HG02763 (cell line): Measurements from ENCODE around the gene JAG2.

Source experiments
- ATAC-seq: cut with Tn5 transposase; IDR thresholded peaks from one replicate; pipeline ENCODE4 v1.9.1; 2021; ENCODE audit warnings: mild to moderate bottlenecking, moderate library complexity; ENCODE audit not compliant: unreplicated experiment

The JAG2 gene

GRCh38 chr14:105166571-105167302 is 1.8 kb downstream of the JAG2 start:
- no peak for ATAC-seq

DNA sequence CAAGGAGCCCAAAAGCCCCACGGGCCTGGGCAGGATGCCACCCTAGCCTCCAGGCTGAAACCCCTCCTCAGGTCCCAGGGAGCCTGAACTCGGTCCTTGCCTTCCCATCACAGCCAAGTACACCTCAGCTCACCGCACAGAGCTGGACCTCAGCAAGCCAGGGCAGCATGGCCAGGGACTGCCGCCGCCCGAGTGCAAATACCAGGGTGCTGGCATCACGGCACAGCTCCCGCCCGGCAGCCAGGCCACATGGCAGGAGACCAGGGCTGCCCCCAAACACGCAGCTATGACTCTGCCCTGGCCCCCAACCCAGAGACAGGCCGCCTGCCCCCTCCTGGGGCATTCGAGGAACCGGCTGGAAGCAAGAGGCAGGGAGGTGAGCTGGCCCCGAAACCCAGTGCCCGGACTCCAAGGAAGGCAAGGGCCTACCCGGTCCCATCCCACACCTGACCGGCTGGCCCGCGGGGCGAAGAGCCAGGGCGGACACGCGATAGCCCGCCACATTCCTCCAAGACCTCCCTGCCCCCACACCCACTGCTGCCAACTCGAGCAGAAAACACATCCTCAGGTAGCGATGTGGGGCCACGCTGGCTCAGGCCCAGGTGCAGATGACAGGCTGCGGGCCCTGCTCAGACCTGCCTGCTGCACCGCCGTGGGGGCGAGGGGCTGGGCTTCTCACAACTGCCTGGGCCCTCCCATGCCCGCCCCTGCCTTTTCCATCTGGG is 2.7 kb downstream of the JAG2 start:
- ATAC-seq = no peak

- no peak for ATAC-seq
Measured at GRCh38 chr14:105165134-105165704, 3.4 kb downstream of the JAG2 start.

DNA sequence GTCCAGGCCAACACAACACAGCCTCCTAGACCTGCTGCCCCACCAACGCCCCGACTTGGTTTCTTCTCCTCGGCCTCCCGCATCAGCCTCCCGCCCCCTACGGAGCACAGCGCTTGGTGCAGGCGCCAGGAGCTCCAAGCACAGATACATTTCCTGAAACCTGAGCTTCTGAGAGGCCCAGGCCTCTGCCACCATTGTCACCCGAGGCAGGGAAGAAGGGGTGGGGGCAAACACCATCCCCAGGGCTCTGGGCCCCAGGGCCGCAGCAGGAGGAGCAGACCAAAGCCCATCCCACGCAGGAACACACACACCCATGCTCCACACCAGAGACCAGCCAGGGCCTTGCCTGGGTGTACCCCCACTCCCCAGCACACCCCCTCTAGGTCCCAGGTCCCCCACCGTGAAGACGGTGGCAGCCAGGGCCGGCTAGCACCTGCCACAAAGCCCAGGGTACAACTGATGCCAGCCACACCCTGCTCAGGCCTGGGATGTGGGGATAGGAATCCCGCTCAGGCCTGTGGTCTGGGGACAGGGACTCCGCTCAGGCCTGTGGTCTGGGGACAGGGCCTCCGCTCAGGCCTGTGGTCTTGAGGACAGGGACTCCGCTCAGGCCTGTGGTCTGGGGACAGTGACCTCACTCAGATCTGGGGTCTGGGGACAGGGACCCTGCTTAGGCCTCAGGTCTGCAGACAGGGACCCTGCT is 5.4 kb downstream of the JAG2 start:
- ATAC-seq = no peak

DNA sequence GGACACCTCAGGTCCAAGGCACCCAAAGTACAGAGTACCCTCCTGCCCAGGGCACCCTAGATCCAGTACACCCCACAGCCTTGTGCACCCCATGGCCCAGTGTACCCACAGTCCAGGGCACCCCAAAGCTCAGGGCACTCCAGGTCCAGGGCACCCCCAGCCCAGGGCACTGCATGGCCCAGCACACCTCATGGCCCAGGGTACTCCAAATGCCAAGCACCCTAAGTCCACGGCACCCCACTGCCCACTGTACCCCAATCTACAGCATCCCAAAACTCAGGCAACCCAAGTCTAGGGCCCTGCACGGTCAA is 6.0 kb downstream of the JAG2 start:
- ATAC-seq = no peak

DNA sequence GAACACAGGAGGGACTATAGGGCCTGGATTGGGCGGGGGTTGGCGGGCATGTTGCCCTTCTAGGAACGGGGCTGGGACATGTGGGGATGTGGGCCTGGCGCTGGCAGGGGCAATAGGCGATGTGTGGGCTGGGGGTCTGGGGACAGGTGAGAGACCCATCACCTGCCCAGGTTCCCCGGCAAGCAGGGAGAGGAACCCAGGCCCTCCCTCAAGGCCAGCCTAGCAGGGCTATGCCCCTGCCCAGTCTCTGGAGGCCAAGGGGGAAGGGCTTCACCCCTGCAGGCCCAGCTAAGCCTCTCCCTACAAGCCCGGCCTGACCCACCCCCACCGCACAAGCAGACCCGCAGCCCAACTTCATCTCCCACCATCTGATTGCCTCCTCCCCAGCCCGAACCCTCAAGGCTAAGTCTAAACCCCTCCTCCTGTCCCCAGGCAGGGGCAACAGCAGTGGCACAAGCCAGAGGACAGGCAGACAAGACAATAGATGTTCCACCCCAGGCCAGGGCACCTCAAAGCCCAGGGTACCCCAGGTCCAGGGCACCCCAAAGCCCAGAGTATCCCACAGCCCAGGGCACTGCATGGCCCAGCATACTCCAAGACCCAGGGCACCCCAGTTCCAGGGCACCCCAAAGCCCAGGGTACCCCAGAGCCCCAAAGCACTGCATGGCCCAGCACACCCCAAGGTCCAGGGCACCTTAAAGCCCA is 6.5 kb downstream of the JAG2 start:
- no peak for ATAC-seq

DNA sequence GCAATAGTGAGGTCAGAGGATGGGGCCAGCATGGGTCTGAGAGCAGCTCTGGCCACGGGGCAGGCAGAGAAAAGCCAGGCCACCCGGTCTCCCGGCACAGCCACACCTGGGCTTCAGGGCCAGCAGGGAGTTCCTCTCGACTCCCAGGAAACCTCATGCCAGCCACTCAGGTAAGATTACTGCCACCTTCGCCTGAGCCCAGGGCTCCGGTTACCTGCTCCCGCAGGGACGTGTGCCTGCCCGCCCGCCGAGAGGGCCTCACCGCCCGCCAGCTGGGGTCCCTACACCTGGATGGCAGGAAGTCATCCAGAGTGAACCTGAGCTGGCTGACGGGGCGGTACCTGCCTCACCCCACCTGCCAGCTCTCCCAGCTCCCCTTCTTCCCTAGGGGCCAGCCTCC is 7.3 kb downstream of the JAG2 start:
- no peak for ATAC-seq

GRCh38 chr14:105160776-105161175 is 7.8 kb downstream of the JAG2 start:
- no peak for ATAC-seq

DNA sequence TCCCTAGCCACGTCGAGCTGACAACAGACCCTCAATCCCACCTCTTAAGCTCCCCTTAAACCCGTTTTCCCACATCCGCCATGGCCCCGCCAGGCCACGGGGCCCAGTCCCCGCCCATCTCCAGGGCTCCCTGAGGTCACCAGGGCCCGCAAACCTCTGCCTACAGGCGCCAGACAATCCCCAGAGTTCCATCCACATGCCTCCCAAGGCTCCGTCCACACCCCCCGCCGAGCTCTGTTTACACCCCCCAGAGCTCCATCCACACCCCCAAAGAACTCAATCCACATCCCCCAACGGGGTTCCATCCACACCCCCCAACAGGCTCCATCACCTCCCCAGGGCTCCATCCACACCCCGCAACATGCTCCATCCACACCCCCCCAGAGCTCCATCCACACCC is 9.2 kb downstream of the JAG2 start:
- no peak for ATAC-seq

- ATAC-seq = no peak
Measured at GRCh38 chr14:105158794-105159193, 9.8 kb downstream of the JAG2 start.

DNA sequence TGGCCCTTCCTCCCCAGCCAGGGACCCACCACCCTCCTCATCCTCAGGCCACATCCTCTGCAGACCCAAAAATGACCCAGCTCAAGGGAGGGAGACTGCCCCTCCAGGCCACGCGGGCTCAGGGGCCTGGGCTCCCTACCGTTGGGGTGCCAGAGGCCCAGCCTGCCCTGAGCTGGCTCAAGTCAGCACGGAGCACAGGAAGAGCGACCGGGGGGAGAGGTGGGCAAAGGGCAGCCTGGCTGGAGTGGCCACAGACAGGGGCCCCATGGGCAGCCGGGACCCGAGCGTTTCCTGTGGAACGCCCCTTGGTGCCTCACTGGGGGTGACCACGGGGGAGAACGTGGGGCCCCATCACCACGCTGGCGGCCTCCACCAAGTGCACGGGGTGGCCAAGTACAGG is 10.7 kb downstream of the JAG2 start:
- no peak for ATAC-seq

DNA sequence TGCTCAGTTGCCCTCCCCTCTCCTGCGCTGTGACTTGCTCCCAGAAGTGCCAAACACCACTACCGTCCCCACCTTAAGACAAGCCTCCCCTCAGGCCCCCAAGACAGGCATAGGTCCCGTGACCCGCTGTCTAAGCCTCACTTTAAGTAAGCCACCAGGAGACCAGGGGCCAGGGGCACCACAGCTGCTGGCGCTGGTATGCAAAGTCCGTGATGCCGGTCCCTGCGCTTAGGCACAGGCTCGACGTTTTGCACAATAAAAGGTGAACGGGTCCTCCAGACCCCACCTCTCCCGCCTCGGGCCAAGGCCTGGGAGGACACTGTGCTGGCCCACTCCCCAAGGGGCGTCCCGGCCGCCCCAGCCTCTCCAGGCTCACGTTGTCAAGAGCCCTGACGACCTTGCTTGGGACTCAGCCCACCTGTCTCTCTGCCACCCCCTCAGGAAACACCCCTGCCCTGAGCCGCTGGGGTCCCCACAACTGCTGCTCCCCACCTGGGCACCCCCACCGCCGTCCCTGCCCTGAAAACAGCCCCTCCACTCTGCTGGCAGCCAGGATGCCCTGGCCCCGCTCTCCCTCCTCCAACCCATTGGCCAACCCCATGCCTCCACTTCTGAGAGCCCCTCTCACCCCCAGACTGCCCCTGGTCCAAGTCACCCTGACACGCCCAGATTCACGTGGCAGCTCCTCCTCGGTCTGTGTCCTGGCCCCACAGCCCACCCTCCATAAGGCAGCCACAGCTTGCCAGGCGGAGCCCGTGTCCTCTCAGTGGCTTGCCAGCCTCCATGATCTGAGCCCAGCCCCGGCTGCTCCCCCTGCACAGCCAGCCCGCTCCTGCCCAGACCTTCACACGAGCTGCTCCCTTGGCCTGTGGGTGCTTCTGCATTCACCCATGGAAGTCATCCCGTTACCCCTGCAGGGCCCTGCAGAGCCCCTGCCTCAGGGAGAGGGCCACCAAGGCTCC is 11.9 kb downstream of the JAG2 start:
- ATAC-seq = no peak

- no peak for ATAC-seq
Measured at GRCh38 chr14:105155681-105156413, 12.7 kb downstream of the JAG2 start.

- ATAC-seq = no peak
Measured at GRCh38 chr14:105155071-105155651, 13.4 kb downstream of the JAG2 start.

DNA sequence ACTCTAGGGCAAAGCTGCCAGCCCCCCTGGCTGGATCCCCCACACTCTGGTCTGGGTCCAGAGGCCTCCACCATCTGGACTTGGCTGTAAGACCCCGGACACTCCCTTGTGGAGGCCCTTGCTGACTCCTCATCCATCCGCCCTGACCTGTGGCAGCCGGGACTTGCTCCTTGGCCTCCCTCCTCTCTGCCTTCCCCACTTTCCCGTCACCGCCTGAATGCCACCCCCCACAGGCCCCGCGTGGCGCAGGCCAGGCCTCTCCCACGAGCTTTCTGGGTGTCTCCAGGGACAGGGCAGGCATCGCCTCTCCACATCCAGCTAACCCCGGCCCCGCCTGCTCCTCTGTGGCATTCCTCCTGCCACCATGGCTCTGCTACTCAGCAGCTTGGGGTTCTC is 14.1 kb downstream of the JAG2 start:
- no peak for ATAC-seq

DNA sequence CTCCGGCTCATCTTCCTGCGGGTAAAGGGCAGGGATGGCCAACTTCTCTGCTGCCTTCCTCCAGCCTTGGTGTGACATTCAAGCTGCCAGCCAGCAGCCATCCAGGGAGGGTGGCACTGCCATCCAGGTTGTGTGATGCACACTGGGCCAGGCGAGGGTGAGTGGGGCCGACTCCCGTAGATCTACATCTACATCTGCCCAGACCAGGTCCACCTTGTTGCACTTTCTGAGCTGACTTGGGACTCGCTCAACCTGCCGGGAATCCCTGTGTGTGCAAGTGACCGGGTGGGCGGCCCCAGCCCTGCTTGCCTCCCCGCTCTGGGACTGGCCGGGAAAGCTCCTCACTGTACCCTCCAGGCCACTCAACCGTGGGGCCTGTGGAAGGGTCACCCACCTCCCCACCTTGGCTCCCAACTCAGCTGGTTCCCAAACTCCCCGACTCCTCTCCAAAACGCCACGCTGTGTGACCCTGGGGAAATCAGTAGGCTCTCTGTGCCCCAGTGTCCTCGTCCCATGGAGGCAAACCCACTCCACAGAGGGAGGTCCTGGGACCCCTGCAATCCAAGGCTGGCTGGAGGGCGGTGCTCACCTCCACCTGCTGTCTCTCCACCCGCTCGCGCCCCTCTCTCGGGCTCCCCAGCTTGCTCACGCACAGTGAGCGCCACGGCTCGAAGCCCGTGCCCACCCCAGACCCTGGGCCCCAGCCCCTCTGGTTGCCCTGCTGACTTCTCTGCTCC is 14.7 kb downstream of the JAG2 start:
- ATAC-seq = no peak

DNA sequence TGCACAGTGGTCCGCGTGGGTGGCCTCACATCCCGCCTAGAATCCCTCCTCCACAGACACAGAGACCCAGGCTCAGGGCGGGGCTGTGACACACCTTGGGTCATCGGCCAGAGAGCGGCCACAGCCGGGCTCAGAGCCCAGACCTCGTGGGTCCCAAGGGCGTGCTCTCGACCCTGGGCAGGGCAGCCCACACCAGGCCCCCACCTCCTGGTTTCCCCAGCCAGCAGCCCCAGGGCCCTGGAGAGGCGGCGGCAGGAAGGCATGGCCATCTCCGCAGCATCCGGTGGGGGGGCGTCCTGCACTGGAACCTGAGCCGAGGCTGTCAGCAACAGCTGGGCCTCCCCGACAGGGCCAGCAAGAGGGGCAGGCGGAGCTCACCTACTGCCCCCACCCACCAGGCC is 15.2 kb downstream of the JAG2 start:
- no peak for ATAC-seq

GRCh38 chr14:105152794-105153241 is 15.8 kb downstream of the JAG2 start:
- ATAC-seq = no peak
